ENCODE results near the gene MBTD1. TPM values are rescaled to one million over a fixed set of nuclear protein-coding genes. Genes with fewer than 3 reads are reported as not detected.

Gene MBTD1
- total RNA-seq, 1 donor from 2014 or later: 15.2 TPM

DNA sequence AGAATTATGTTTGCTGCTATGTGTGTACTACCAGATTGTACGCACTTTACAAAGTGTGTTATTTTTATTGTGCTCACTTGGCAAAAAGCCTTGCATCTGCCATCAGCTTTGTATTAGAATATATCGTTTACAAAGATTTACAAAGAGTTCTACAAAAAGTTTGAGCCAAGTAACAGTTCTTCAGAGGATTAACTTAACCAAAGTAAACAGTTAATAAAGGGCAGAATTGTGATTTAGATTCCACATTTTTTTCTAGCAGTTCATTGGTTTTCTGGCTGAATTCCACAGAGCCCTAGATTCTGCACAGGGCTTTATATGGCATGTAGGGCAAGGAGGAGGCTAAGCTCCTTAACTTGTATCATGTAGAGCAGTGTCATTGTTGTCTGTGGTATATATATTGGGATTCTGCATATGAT, 29.9 kb upstream of the MBTD1 start:
- ATAC-seq: no peak
- intact Hi-C loops (cut with DNase I): no loop called here
- Histone ChIP-seq H3K27ac (no peak overlapping the region), H3K36me3 (peaks cover 92% of the 10 kb centered on the region), H3K4me3 (no peak overlapping the region), H3K9me3 (no peaks in the 10 kb centered on the region), H3K27me3 (ENCODE audit: low read depth) (no peaks in the 10 kb centered on the region), H3K4me1 (no peaks in the 10 kb centered on the region)
- DNase-seq: no peak
- TF ChIP-seq, protein P1, sequence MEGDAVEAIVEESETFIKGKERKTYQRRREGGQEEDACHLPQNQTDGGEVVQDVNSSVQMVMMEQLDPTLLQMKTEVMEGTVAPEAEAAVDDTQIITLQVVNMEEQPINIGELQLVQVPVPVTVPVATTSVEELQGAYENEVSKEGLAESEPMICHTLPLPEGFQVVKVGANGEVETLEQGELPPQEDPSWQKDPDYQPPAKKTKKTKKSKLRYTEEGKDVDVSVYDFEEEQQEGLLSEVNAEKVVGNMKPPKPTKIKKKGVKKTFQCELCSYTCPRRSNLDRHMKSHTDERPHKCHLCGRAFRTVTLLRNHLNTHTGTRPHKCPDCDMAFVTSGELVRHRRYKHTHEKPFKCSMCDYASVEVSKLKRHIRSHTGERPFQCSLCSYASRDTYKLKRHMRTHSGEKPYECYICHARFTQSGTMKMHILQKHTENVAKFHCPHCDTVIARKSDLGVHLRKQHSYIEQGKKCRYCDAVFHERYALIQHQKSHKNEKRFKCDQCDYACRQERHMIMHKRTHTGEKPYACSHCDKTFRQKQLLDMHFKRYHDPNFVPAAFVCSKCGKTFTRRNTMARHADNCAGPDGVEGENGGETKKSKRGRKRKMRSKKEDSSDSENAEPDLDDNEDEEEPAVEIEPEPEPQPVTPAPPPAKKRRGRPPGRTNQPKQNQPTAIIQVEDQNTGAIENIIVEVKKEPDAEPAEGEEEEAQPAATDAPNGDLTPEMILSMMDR (IDR thresholded peaks at IDR 0.05): no peak

DNA sequence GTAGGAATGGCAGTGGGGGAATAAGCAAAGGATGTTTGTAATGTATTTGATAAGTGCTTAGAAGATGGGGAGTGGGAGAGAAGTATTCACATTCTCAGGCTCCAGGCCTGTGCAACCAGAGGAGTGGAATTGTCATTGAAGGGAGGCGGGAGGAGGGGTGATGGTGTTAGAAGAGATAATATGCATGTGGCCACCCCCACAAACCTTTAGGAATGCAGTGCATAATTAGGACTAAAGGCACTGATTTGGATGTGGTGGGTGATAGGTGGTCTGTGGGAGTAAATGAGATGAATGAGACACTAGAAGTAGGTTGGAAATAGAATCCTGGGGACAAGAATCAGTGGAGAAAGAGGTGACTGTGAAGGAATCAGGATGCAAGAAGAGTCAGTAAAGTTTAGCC, 27.6 kb upstream of the MBTD1 start:
- H3K27ac ChIP-seq: no peak overlapping the region
- H3K36me3 ChIP-seq: peaks cover 94% of the 10 kb centered on the region
- H3K4me3 ChIP-seq: no peak overlapping the region
- no peaks in the 10 kb centered on the region for H3K27me3 ChIP-seq (ENCODE audit: low read depth)
- intact Hi-C loops (cut with DNase I): no loop called here
- H3K9me3 ChIP-seq: no peaks in the 10 kb centered on the region
- TF ChIP-seq, protein P1 (IDR thresholded peaks at IDR 0.05): no peak
- ATAC-seq (no peak), DNase-seq (no peak)
- H3K4me1 ChIP-seq: no peaks in the 10 kb centered on the region

DNA sequence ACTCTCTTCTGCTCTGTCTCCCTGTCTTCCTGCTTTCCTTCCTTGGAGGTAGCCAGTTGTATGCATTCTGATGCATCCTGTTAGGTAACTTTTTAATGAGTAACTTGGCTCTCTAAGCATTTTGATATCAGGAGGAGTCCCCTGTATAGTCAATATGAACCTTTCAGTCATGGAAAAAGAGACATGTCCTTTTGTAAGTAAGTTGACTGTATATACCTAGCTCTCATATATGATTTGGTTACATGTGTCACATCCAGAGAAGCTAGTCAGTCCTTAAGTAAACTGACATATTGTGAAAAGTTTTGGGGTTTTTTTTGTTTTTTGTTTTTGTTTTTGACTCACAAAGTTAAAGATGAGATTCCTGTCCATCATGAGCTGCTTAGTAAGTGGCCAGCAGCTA, 19.3 kb upstream of the MBTD1 start:
- H3K27ac ChIP-seq: no peak overlapping the region
- no peaks in the 10 kb centered on the region for H3K27me3 ChIP-seq (ENCODE audit: low read depth)
- no peak overlapping the region for H3K4me3 ChIP-seq
- DNase-seq (no peak), ATAC-seq (no peak)
- TF ChIP-seq, protein P1 (IDR thresholded peaks at IDR 0.05): no peak
- H3K9me3 ChIP-seq: no peaks in the 10 kb centered on the region
- peaks cover 92% of the 10 kb centered on the region for H3K36me3 ChIP-seq
- intact Hi-C loops (cut with DNase I): no loop called here
- H3K4me1 ChIP-seq: no peaks in the 10 kb centered on the region

DNA sequence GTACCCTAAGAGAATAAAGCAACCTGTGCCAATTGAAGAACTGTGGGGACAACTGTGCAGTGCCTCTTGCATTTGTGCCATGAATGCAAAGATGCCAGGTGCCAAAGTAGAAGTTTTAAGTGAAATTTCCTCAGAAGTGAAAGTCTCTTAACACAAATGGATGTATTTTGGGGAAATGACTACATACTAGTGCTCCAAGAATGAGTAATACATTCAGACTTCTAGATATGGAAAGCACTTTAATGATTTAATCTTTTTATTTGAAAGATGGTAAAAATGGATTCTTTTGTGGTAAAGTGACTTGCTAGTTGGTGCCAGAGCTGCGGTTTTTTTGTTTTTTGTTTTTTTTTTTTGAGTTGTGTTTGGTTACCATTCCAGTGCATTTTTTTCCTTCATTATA, 15.5 kb upstream of the MBTD1 start:
- Histone ChIP-seq H3K27me3 (ENCODE audit: low read depth) (no peaks in the 10 kb centered on the region), H3K4me1 (no peaks in the 10 kb centered on the region), H3K9me3 (no peaks in the 10 kb centered on the region), H3K4me3 (no peak overlapping the region), H3K27ac (no peak overlapping the region), H3K36me3 (peaks cover 99% of the 10 kb centered on the region)
- TF ChIP-seq, protein P1 (IDR thresholded peaks at IDR 0.05): no peak
- ATAC-seq: no peak
- intact Hi-C loops (cut with DNase I): no loop called here
- DNase-seq: no peak

DNA sequence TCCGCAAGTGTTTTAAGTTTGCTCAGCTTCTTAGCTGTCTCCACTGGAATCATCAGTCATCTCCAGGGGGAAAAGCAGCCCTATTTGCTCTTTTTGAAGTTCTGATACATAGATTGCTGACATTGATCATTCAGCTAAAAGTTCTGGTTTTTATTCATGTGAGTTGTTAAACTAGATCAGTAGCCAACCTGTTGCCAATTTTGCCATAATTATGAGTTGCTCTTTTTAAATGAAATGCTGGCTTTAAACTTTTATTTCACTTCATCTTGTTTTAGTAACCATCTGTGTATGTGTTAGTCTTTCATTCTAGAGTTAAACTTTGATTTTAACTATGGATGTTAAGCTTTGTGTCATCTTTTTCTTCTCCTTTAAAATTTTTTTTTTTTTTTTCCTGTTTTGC, 13.0 kb upstream of the MBTD1 start:
- TF ChIP-seq, protein P1 (IDR thresholded peaks at IDR 0.05): no peak
- no peak for DNase-seq
- Histone ChIP-seq H3K9me3 (no peaks in the 10 kb centered on the region), H3K36me3 (peaks cover 98% of the 10 kb centered on the region), H3K27ac (no peak overlapping the region), H3K27me3 (ENCODE audit: low read depth) (no peaks in the 10 kb centered on the region), H3K4me3 (no peak overlapping the region), H3K4me1 (no peaks in the 10 kb centered on the region)
- intact Hi-C loops (cut with DNase I): no loop called here
- ATAC-seq: no peak

DNA sequence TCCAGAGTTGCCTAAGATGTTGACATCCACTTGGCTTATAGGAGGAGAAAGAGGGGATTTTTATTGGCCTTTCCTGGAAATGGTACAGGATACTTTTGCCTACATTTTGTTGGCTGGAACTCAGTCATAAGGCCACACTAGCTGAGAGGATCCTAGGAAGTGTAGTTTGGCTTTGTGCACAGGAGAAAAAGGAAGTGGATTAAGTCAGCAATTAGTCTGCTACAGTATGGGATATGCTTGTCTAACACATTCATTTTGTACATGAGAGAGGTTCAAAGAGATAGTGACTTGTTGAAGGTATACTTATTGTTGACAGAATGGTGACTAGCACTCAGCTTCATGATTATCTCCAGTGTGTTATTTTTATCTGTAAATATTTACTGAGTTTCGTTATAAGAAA, 10.8 kb upstream of the MBTD1 start:
- intact Hi-C loops (cut with DNase I): no loop called here
- no peak for DNase-seq
- no peaks in the 10 kb centered on the region for H3K9me3 ChIP-seq
- no peak overlapping the region for H3K4me3 ChIP-seq
- H3K4me1 ChIP-seq: no peaks in the 10 kb centered on the region
- H3K27ac ChIP-seq: no peak overlapping the region
- no peaks in the 10 kb centered on the region for H3K27me3 ChIP-seq (ENCODE audit: low read depth)
- peaks cover 98% of the 10 kb centered on the region for H3K36me3 ChIP-seq
- TF ChIP-seq, protein P1 (IDR thresholded peaks at IDR 0.05): no peak
- ATAC-seq: no peak

Data from lower lobe of right lung (tissue), 2 donors.